NCI-H69 (cell line): ENCODE results near the gene GYG1.

Experiments used
- DNase-seq: peaks from one replicate; lab custom pipeline; 2025; lab: John Stamatoyannopoulos, UW

The GYG1 gene

GRCh38 chr3:148991219-148992026, at the start of gene GYG1:
Gene GYG1 (plus strand): TSS chr3:148991540. CDS start chr3:148991641, 101 bp downstream.
- peak; percentile 74 for DNase-seq

- DNase-seq, result peak; percentile 71
Measured at GRCh38 chr3:148943506-148944205, 47.7 kb upstream of the GYG1 start.

GRCh38 chr3:148945116-148945515, 46.2 kb upstream of the GYG1 start:
- no peak for DNase-seq

- DNase-seq, result no peak
Measured at GRCh38 chr3:148948913-148949657, 42.3 kb upstream of the GYG1 start.

GRCh38 chr3:148950806-148951205, 40.5 kb upstream of the GYG1 start:
- DNase-seq, result peak; percentile 5

- no peak for DNase-seq
Measured at GRCh38 chr3:148951599-148952361, 39.6 kb upstream of the GYG1 start.

GRCh38 chr3:148953094-148953493, 38.2 kb upstream of the GYG1 start:
- no peak for DNase-seq

- DNase-seq, result no peak
Measured at GRCh38 chr3:148954981-148955380, 36.4 kb upstream of the GYG1 start.

GRCh38 chr3:148955544-148956346, 35.6 kb upstream of the GYG1 start:
- peak; percentile 34 for DNase-seq

- peak; percentile 6 for DNase-seq
Measured at GRCh38 chr3:148957586-148957985, 33.8 kb upstream of the GYG1 start.

GRCh38 chr3:148958696-148959095, 32.6 kb upstream of the GYG1 start:
- no peak for DNase-seq

GRCh38 chr3:148962513-148962912, 28.8 kb upstream of the GYG1 start:
- DNase-seq, result no peak

GRCh38 chr3:148964809-148965208, 26.5 kb upstream of the GYG1 start:
- DNase-seq, result no peak

GRCh38 chr3:148968321-148968720, 23.0 kb upstream of the GYG1 start:
- no peak for DNase-seq

- no peak for DNase-seq
Measured at GRCh38 chr3:148970271-148970670, 21.1 kb upstream of the GYG1 start.

GRCh38 chr3:148971401-148972163, 19.8 kb upstream of the GYG1 start:
- DNase-seq, result no peak

- no peak for DNase-seq
Measured at GRCh38 chr3:148974726-148975125, 16.6 kb upstream of the GYG1 start.

- DNase-seq, result no peak
Measured at GRCh38 chr3:148975248-148975647, 16.1 kb upstream of the GYG1 start.

- DNase-seq, result no peak
Measured at GRCh38 chr3:148975696-148976095, 15.6 kb upstream of the GYG1 start.

GRCh38 chr3:148981273-148981672, 10.1 kb upstream of the GYG1 start:
- no peak for DNase-seq
